HG02798 (cell line): ENCODE results near the gene MVB12B.
A peak's percentile ranks its signal among the peaks of the same experiment; 100 is the strongest.

Experiments used
- ATAC-seq: cut with Tn5 transposase; IDR thresholded peaks from one replicate; pipeline ENCODE4 v1.9.1; 2021; ENCODE audit warnings: mild to moderate bottlenecking; ENCODE audit not compliant: unreplicated experiment, poor library complexity

The MVB12B gene

DNA sequence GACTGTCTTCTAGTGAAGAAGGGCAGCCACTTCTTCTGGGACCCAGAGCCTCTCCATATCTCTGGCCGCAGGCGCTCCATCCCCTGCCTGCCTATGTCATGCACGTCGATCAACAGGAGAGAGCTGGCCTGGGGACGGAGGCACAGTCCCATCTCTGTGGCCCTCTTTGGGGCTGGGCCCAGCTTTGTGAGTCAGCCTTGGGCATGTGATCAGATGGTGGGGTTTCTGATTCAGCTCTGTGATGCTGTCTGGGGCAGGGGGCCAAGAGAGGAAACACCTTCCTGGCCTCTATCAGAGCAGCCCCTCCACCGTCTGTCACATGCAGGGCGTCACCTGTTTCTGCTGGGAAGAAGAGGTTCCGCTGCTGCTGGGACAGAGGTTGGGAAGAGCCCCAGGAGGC is 72.6 kb downstream of the MVB12B start:
- ATAC-seq: no peak

- no peak for ATAC-seq
These were observed 73.2 kb downstream of the MVB12B start for GRCh38 chr9:126399789-126400188.

- no peak for ATAC-seq
These were observed 73.9 kb downstream of the MVB12B start for GRCh38 chr9:126400571-126400970.

- ATAC-seq: no peak
These were observed 74.5 kb downstream of the MVB12B start for GRCh38 chr9:126401107-126401506.

- ATAC-seq: no peak
These were observed 75.0 kb downstream of the MVB12B start for GRCh38 chr9:126401581-126401980.

GRCh38 chr9:126403397-126403796 is 76.8 kb downstream of the MVB12B start:
- no peak for ATAC-seq

- no peak for ATAC-seq
These were observed 77.8 kb downstream of the MVB12B start for GRCh38 chr9:126404459-126404858.

DNA sequence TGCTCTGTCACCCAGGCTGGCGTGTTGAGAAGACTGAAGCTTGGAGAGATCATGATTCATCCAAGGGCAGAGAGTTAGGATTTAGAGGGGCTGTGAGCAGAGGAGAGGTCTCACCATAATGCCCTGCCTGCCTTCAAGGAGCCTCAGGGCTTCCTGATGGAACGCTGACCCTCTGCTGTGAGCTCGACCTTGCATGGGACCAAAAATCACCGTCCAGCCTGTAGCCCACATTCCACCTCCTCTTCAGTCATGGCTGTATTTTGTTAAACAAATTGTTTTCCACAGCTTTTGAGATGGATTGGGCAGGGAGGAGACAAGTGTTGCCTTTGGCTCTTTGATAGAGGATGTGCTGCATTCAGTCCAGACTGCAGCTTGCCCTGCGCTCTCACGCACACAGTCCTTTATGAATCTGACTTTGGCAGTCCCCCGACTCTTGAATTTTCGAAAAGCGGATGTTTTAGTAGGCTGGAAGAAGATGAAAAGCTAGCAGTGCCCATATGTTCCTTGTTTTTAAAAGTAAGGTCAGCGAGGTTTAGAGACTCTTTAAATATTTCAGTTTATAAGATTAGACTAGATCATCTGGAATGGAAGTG is 79.5 kb downstream of the MVB12B start:
- ATAC-seq: no peak

DNA sequence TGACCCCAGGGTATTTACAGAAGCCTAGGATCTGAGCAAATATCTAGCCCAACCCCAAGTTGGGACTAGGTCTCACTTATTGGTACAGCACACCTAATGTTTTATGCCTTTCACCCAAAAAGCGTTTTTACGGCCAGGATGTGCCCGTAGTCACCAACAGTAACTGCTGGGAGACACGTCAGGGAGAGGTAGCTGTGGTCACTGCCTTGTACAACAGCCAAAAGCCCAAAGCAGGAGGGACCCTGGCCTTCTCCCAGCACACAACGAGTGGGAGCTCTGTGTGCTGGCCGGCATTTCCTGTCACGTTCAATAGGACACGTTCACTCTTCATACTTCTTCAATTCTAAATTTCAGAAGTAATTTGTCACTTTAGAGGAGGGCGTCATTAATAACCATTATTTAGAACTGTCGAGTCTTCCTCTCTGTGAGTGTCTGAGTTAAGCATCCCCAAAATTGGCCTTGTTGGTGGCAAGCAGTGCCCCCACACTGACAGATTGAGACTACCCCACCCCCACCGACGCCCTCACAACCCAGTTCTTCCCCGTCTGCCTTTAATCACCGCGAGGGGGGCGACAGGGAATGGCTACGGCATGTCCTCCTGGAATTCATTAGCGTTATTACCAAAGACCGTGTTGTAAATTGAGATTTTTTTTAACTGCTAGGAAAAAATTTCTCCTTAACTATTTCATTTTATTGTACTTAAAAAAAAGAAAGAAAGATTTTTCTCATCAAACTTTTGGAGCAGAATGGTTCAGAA is 80.7 kb downstream of the MVB12B start:
- no peak for ATAC-seq

DNA sequence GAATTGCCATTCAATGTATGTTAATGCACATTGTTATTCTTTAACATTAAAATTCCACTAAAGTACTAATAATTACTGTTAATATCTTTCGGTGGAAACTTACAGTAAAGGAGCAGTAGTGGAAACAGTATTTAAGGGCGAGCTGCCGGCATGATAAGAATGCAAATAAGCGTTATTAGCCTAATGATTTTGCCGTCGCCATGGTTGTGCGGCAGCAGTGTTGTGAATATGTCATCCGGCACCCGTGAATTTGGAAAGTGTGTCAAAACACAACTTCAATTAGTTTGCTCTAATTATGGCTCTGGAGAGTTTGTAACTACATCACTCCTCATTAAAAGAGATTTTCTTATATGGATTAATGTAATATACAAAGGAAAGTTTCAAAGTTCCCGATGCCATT is 81.4 kb downstream of the MVB12B start:
- no peak for ATAC-seq

GRCh38 chr9:126410229-126410628 is 83.6 kb downstream of the MVB12B start:
- ATAC-seq: no peak

DNA sequence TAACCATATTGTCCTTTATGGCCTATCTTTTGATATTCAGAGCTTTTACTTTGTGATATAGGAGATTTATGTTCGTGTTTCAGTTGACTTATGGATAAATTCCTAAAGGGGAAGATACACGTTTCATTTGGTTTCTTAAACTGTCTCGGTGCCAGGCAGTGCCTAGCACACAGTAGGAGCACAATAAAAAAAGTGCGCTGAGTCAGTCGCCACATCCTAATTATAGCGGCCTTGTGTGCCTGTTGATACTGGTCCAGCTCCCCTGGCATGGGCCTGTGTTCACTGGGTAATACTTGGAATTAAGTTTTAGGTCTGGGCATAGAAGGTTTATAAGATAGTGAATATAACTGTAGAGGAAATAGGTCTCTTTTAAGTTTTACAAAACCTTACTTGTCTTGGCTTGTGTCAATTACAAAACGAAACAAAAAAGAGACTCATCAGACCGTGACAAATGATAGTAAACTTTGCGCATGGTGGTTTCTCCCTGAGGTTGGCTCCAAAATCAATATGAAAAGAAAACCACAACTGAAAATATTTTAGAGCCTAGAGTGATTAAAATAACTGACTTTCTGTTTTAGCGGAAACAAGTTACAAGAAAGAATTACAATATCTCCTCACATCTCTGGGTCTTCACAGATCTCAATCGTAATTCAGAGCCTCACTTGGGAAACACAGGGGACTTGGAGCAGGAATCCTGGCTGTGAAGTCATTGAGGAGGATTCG is 84.8 kb downstream of the MVB12B start:
- peak; percentile 78 for ATAC-seq

GRCh38 chr9:126411948-126412284 is 85.3 kb downstream of the MVB12B start:
- peak; percentile 36 for ATAC-seq

- ATAC-seq: no peak
These were observed 86.3 kb downstream of the MVB12B start for GRCh38 chr9:126412905-126413304.

- no peak for ATAC-seq
These were observed 86.9 kb downstream of the MVB12B start for GRCh38 chr9:126413391-126414068.

DNA sequence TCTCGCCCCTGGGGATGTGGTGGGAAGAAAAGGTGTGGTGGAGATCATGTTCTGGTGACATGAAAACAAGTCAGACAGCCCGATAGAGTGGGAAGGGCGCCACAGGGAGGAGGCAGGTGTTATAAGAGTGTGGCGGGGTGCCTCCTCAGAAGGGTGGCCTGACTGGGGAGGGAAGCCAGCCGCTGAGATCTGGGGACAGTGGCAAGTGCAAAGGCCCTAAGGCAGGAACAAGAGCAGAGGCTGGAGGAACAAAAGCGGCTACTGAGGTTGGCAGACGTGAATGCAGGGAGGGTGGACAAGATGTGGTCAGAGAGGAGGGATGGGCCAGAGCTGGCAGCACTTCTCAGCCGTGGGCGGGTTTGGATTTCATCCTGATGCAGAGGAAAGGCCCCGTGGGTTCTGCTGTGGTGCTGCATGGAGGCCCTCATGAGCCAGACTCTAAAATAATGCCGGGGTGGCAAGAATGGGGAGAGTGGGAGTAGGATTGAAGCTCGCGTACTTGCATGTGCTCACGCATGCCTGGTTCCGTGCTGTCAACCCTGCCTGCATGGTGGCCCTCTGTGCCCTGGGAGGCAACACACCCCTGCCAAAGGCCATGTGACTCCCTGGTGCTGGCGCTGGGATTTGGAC is 89.2 kb downstream of the MVB12B start:
- ATAC-seq: no peak

GRCh38 chr9:126417043-126417442 is 90.4 kb downstream of the MVB12B start:
- no peak for ATAC-seq

DNA sequence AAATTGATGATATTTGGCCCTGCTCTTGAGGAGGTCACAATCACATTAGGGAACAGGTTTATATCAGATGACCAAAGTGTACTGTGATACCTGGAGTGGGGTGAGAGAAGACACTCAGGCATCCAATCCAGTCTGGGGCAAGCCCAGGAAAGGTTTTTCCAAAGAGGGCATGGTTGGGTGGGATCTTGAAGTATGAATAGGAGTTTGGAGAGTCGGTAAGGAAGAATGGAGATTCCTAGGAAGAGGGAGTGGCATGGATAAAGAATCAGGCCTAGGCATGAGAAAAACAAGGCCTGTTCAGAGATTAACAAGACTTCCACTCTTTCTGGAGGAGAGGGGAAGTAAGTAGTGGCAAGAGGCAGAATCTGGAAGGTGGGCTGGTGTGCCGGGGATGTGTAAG is 91.1 kb downstream of the MVB12B start:
- ATAC-seq: no peak

GRCh38 chr9:126418608-126419007 is 92.0 kb downstream of the MVB12B start:
- ATAC-seq: no peak

- ATAC-seq: no peak
These were observed 92.8 kb downstream of the MVB12B start for GRCh38 chr9:126419475-126419874.

DNA sequence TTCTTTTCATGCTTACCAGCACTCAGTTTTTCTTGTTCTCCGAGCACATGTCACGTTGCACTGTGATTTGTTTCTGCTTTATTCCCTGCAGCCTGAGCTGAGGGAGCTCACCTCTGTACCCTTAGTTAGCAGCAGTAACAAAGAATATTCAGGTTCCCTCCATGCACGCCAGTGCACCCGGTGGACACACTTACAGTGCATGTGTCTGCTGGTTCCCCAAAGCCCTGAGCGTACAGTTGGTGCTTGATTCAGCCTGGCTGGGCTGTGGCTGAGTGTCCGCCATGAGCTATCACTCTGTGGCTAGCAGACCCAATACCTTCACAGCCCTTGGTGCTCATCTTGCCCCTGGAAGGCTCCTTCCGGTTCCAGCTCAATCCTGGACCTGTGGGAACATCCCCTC is 93.5 kb downstream of the MVB12B start:
- no peak for ATAC-seq
